SW 1271 (cell line): ENCODE results near the gene AGAP1.

Experiments
- DNase-seq, 2 experiments: peaks; one replicate each; lab custom pipeline; 2025; lab: John Stamatoyannopoulos, UW

AGAP1 gene

GRCh38 chr2:235489897-235490296, 3.9 kb upstream of the AGAP1 start:
- DNase-seq = no peak

- no peak for DNase-seq
Measured at GRCh38 chr2:235492850-235493344, 946 bp upstream of the AGAP1 start.

GRCh38 chr2:235493402-235493774, 455 bp upstream of the AGAP1 start:
- DNase-seq = no peak

- DNase-seq = peak in 1 of 2 experiments; percentile 24
Measured at GRCh38 chr2:235494716-235495372, 1.0 kb downstream of the AGAP1 start.

- DNase-seq = no peak
Measured at GRCh38 chr2:235495373-235496238, 1.8 kb downstream of the AGAP1 start.

- DNase-seq = no peak
Measured at GRCh38 chr2:235496239-235496621, 2.4 kb downstream of the AGAP1 start.

GRCh38 chr2:235497096-235497495, 3.3 kb downstream of the AGAP1 start:
- no peak for DNase-seq

- no peak for DNase-seq
Measured at GRCh38 chr2:235498541-235498940, 4.7 kb downstream of the AGAP1 start.

- DNase-seq = no peak
Measured at GRCh38 chr2:235498946-235499812, 5.3 kb downstream of the AGAP1 start.

- no peak for DNase-seq
Measured at GRCh38 chr2:235500110-235500760, 6.4 kb downstream of the AGAP1 start.

- peak in 1 of 2 experiments; percentile 61 for DNase-seq
Measured at GRCh38 chr2:235500761-235501672, 7.2 kb downstream of the AGAP1 start.

- no peak for DNase-seq
Measured at GRCh38 chr2:235501673-235502031, 7.8 kb downstream of the AGAP1 start.

- no peak for DNase-seq
Measured at GRCh38 chr2:235502336-235502735, 8.5 kb downstream of the AGAP1 start.

GRCh38 chr2:235504441-235505180, 10.8 kb downstream of the AGAP1 start:
- DNase-seq = no peak

- no peak for DNase-seq
Measured at GRCh38 chr2:235505181-235505741, 11.4 kb downstream of the AGAP1 start.

- no peak for DNase-seq
Measured at GRCh38 chr2:235506291-235506996, 12.6 kb downstream of the AGAP1 start.

GRCh38 chr2:235506997-235507615, 13.3 kb downstream of the AGAP1 start:
- DNase-seq = no peak

GRCh38 chr2:235507928-235508327, 14.1 kb downstream of the AGAP1 start:
- no peak for DNase-seq
